ENCODE results near the gene CD58.

Gene CD58

GRCh38 chr1:116574581-116575291 is 3.9 kb upstream of the CD58 start:
- 0 out of 2 replicates have a peak overlapping the region, but pooled peaks have one; percentile 5 for H3K9ac ChIP-seq (ENCODE audit: low read depth, low read length)

GRCh38 chr1:116573431-116574095 is 2.7 kb upstream of the CD58 start:
- Histone ChIP-seq H3K27ac (ENCODE audit: low read length) (no peak overlapping the region), H3K27me3 (ENCODE audit: insufficient read depth, low read length) (peaks cover 16% of the 10 kb centered on the region; the same call in 1 of the 2 replicates), H3K9me3 (ENCODE audit: insufficient read depth, low read depth, low read length) (no peaks in the 10 kb centered on the region), H3K4me1 (ENCODE audit: insufficient read depth, low read length) (peaks cover 17% of the 10 kb centered on the region; the same call in 1 of the 2 replicates), H3K36me3 (ENCODE audit: insufficient read depth, low read depth, low read length) (peaks cover 13% of the 10 kb centered on the region), H3K4me3 (ENCODE audit: low read length) (no peak overlapping the region), H3K9ac (ENCODE audit: low read depth, low read length) (no peak overlapping the region)

More at GRCh38 chr1:116574581-116575291, 3.9 kb upstream of the CD58 start:
- peaks cover 13% of the 10 kb centered on the region for H3K36me3 ChIP-seq (ENCODE audit: insufficient read depth, low read depth, low read length)
- no peaks in the 10 kb centered on the region for H3K9me3 ChIP-seq (ENCODE audit: insufficient read depth, low read depth, low read length)
- H3K4me3 ChIP-seq (ENCODE audit: low read length): no peak overlapping the region
- H3K4me1 ChIP-seq (ENCODE audit: insufficient read depth, low read length): peaks cover 17% of the 10 kb centered on the region; the same call in 1 of the 2 replicates
- H3K27me3 ChIP-seq (ENCODE audit: insufficient read depth, low read length): peaks cover 16% of the 10 kb centered on the region; the same call in 1 of the 2 replicates
- no peak overlapping the region for H3K27ac ChIP-seq (ENCODE audit: low read length)

GRCh38 chr1:116572771-116573430 is 2.1 kb upstream of the CD58 start:
- Histone ChIP-seq H3K4me3 (ENCODE audit: low read length) (no peak overlapping the region), H3K9me3 (ENCODE audit: insufficient read depth, low read depth, low read length) (no peaks in the 10 kb centered on the region), H3K9ac (ENCODE audit: low read depth, low read length) (peak overlapping the region; percentile 31; the same call in 1 of the 2 replicates), H3K36me3 (ENCODE audit: insufficient read depth, low read depth, low read length) (peaks cover 13% of the 10 kb centered on the region), H3K27ac (ENCODE audit: low read length) (no peak overlapping the region), H3K27me3 (ENCODE audit: insufficient read depth, low read length) (peaks cover 16% of the 10 kb centered on the region; the same call in 1 of the 2 replicates), H3K4me1 (ENCODE audit: insufficient read depth, low read length) (peaks cover 17% of the 10 kb centered on the region; the same call in 1 of the 2 replicates)

GRCh38 chr1:116572099-116572498 is 1.3 kb upstream of the CD58 start:
- Histone ChIP-seq H3K9me3 (ENCODE audit: insufficient read depth, low read depth, low read length) (no peaks in the 10 kb centered on the region), H3K27me3 (ENCODE audit: insufficient read depth, low read length) (peaks cover 16% of the 10 kb centered on the region; the same call in 1 of the 2 replicates), H3K27ac (ENCODE audit: low read length) (no peak overlapping the region), H3K4me1 (ENCODE audit: insufficient read depth, low read length) (peaks cover 17% of the 10 kb centered on the region; the same call in 1 of the 2 replicates), H3K9ac (ENCODE audit: low read depth, low read length) (peak overlapping the region; percentile 77; the same call in 1 of the 2 replicates), H3K4me3 (ENCODE audit: low read length) (peak overlapping the region; percentile 89; the same call in 1 of the 2 replicates), H3K36me3 (ENCODE audit: insufficient read depth, low read depth, low read length) (peaks cover 8% of the 10 kb centered on the region; the same call in 1 of the 2 replicates)

GRCh38 chr1:116571215-116571919 is 541 bp upstream of the CD58 start:
- peak overlapping the region; percentile 89 for H3K4me3 ChIP-seq (ENCODE audit: low read length)
- peaks cover 16% of the 10 kb centered on the region; the same call in 1 of the 2 replicates for H3K27me3 ChIP-seq (ENCODE audit: insufficient read depth, low read length)
- peaks cover 17% of the 10 kb centered on the region; the same call in 1 of the 2 replicates for H3K4me1 ChIP-seq (ENCODE audit: insufficient read depth, low read length)
- no peak overlapping the region for H3K27ac ChIP-seq (ENCODE audit: low read length)
- peak overlapping the region; percentile 77; the same call in 1 of the 2 replicates for H3K9ac ChIP-seq (ENCODE audit: low read depth, low read length)
- peaks cover under 1% of the 10 kb centered on the region; the same call in 1 of the 2 replicates for H3K36me3 ChIP-seq (ENCODE audit: insufficient read depth, low read depth, low read length)
- H3K9me3 ChIP-seq (ENCODE audit: insufficient read depth, low read depth, low read length): no peaks in the 10 kb centered on the region

- Histone ChIP-seq H3K27me3 (ENCODE audit: insufficient read depth, low read length) (peaks cover 16% of the 10 kb centered on the region; the same call in 1 of the 2 replicates), H3K9ac (ENCODE audit: low read depth, low read length) (peak overlapping the region; percentile 55; the same call in 1 of the 2 replicates), H3K27ac (ENCODE audit: low read length) (no peak overlapping the region), H3K9me3 (ENCODE audit: insufficient read depth, low read depth, low read length) (no peaks in the 10 kb centered on the region), H3K4me3 (ENCODE audit: low read length) (peak overlapping the region; percentile 89), H3K36me3 (ENCODE audit: insufficient read depth, low read depth, low read length) (no peaks in the 10 kb centered on the region), H3K4me1 (ENCODE audit: insufficient read depth, low read length) (peaks cover 14% of the 10 kb centered on the region; the same call in 1 of the 2 replicates)
These were observed 959 bp downstream of the CD58 start for GRCh38 chr1:116569776-116570357.

- H3K4me1 ChIP-seq (ENCODE audit: insufficient read depth, low read length): peaks cover 13% of the 10 kb centered on the region; the same call in 1 of the 2 replicates
- no peak overlapping the region for H3K9ac ChIP-seq (ENCODE audit: low read depth, low read length)
- H3K27ac ChIP-seq (ENCODE audit: low read length): no peak overlapping the region
- no peaks in the 10 kb centered on the region for H3K36me3 ChIP-seq (ENCODE audit: insufficient read depth, low read depth, low read length)
- H3K9me3 ChIP-seq (ENCODE audit: insufficient read depth, low read depth, low read length): no peaks in the 10 kb centered on the region
- H3K4me3 ChIP-seq (ENCODE audit: low read length): no peak overlapping the region
- peaks cover 16% of the 10 kb centered on the region; the same call in 1 of the 2 replicates for H3K27me3 ChIP-seq (ENCODE audit: insufficient read depth, low read length)
These were observed 1.5 kb downstream of the CD58 start for GRCh38 chr1:116569381-116569670.

- Histone ChIP-seq H3K27ac (ENCODE audit: low read length) (no peak overlapping the region), H3K4me1 (ENCODE audit: insufficient read depth, low read length) (peaks cover 13% of the 10 kb centered on the region; the same call in 1 of the 2 replicates), H3K9me3 (ENCODE audit: insufficient read depth, low read depth, low read length) (peaks cover 5% of the 10 kb centered on the region; the same call in 1 of the 2 replicates), H3K4me3 (ENCODE audit: low read length) (no peak overlapping the region), H3K36me3 (ENCODE audit: insufficient read depth, low read depth, low read length) (no peaks in the 10 kb centered on the region), H3K9ac (ENCODE audit: low read depth, low read length) (no peak overlapping the region), H3K27me3 (ENCODE audit: insufficient read depth, low read length) (peaks cover 16% of the 10 kb centered on the region; the same call in 1 of the 2 replicates)
These were observed 2.0 kb downstream of the CD58 start for GRCh38 chr1:116568662-116569380.

GRCh38 chr1:116567790-116568661 is 2.8 kb downstream of the CD58 start:
- Histone ChIP-seq H3K36me3 (ENCODE audit: insufficient read depth, low read depth, low read length) (no peaks in the 10 kb centered on the region), H3K9ac (ENCODE audit: low read depth, low read length) (no peak overlapping the region), H3K27ac (ENCODE audit: low read length) (no peak overlapping the region), H3K4me1 (ENCODE audit: insufficient read depth, low read length) (peaks cover 13% of the 10 kb centered on the region; the same call in 1 of the 2 replicates), H3K4me3 (ENCODE audit: low read length) (no peak overlapping the region), H3K9me3 (ENCODE audit: insufficient read depth, low read depth, low read length) (peaks cover 13% of the 10 kb centered on the region; the same call in 1 of the 2 replicates), H3K27me3 (ENCODE audit: insufficient read depth, low read length) (peaks cover 16% of the 10 kb centered on the region; the same call in 1 of the 2 replicates)
